Measurements from ENCODE around the gene DNAJC5.
"Not testable (repeated sequence)": the region's sequence is repeated elsewhere in the genome, so short reads cannot be mapped to it uniquely, and the experiment has no call there.

DNAJC5 gene

GRCh38 chr20:63861365-63861934, 33.5 kb upstream of the DNAJC5 start, which contains the start of gene ABHD16B:
ABHD16B (plus strand) TSS chr20:63861498; CDS start chr20:63861541, 43 bp downstream.
- no peak for DNase-seq (ENCODE audit: low read depth, low spot score)

GRCh38 chr20:63861981-63862901, 32.7 kb upstream of the DNAJC5 start:
- DNase-seq (ENCODE audit: low read depth, low spot score) = no peak

GRCh38 chr20:63863021-63863797, 31.7 kb upstream of the DNAJC5 start:
- DNase-seq (ENCODE audit: low read depth, low spot score) = no peak

- DNase-seq (ENCODE audit: low read depth, low spot score) = no peak
Measured at GRCh38 chr20:63863798-63864544, 31.0 kb upstream of the DNAJC5 start.

GRCh38 chr20:63864545-63864977, 30.4 kb upstream of the DNAJC5 start:
- DNase-seq (ENCODE audit: low read depth, low spot score) = no peak

GRCh38 chr20:63864978-63865640, 29.8 kb upstream of the DNAJC5 start, which contains the start of gene TPD52L2:
TPD52L2 (plus strand) TSS chr20:63865270; CDS start chr20:63865366, 96 bp downstream.
- DNase-seq (ENCODE audit: low read depth, low spot score) = peak; percentile 94

- DNase-seq (ENCODE audit: low read depth, low spot score) = not testable (repeated sequence)
Measured at GRCh38 chr20:63867042-63867441, 27.9 kb upstream of the DNAJC5 start.

GRCh38 chr20:63868264-63868663, 26.7 kb upstream of the DNAJC5 start:
- no peak for DNase-seq (ENCODE audit: low read depth, low spot score)

GRCh38 chr20:63873477-63873971, 21.4 kb upstream of the DNAJC5 start:
- DNase-seq (ENCODE audit: low read depth, low spot score) = no peak

- not testable (repeated sequence) for DNase-seq (ENCODE audit: low read depth, low spot score)
Measured at GRCh38 chr20:63874241-63874640, 20.7 kb upstream of the DNAJC5 start.

- DNase-seq (ENCODE audit: low read depth, low spot score) = no peak
Measured at GRCh38 chr20:63876489-63877036, 18.4 kb upstream of the DNAJC5 start.

GRCh38 chr20:63877755-63878470, 17.0 kb upstream of the DNAJC5 start:
- DNase-seq (ENCODE audit: low read depth, low spot score) = no peak

- DNase-seq (ENCODE audit: low read depth, low spot score) = no peak
Measured at GRCh38 chr20:63878899-63879663, 15.8 kb upstream of the DNAJC5 start.

GRCh38 chr20:63880901-63881300, 14.0 kb upstream of the DNAJC5 start:
- DNase-seq (ENCODE audit: low read depth, low spot score) = not testable (repeated sequence)

- DNase-seq (ENCODE audit: low read depth, low spot score) = no peak
Measured at GRCh38 chr20:63881451-63882226, 13.3 kb upstream of the DNAJC5 start.

GRCh38 chr20:63882257-63883200, 12.4 kb upstream of the DNAJC5 start:
- DNase-seq (ENCODE audit: low read depth, low spot score) = no peak

GRCh38 chr20:63883201-63883593, 11.7 kb upstream of the DNAJC5 start:
- no peak for DNase-seq (ENCODE audit: low read depth, low spot score)

Data from smooth muscle cell of the brain vasculature (primary cell).